Measurements from ENCODE around the gene INPP5D. TPM values are rescaled to one million over a fixed set of nuclear protein-coding genes. Genes with fewer than 3 reads are reported as not detected.

INPP5D gene
- total and polyA plus RNA-seq, 2 of the 13 experiments (the other 11 are each of a cell fraction or from before 2014, with no cell fraction given), result 16.7 to 18.0 TPM

- TF ChIP-seq ZNF350 (CRISPR knock-in tag; IDR thresholded peaks at IDR 0.05; ENCODE audit: borderline replicate concordance, low read depth), result peak; percentile 86; the same call in 1 of the 2 replicates
- no peak for TF ChIP-seq CSRNP2 (CRISPR knock-in tag; conservative IDR thresholded peaks at IDR 0.05; ENCODE audit: low read depth)
- TF ChIP-seq ZNF326 (CRISPR knock-in tag; IDR thresholded peaks at IDR 0.05; ENCODE audit: borderline replicate concordance), result no peak
- TF ChIP-seq MXI1 (IDR thresholded peaks at IDR 0.05; ENCODE audit: borderline replicate concordance, low read depth, low read length), result peak; percentile 82; the same call in 1 of the 3 replicates
- no peak for TF ChIP-seq ZFP62 (CRISPR knock-in tag; IDR thresholded peaks at IDR 0.05)
- TF ChIP-seq NR3C1 (CRISPR knock-in tag; IDR thresholded peaks at IDR 0.05), result no peak
- no peak for TF ChIP-seq CEBPZ (IDR thresholded peaks at IDR 0.05; ENCODE audit: low read length)
- TF ChIP-seq ZBTB20 (CRISPR knock-in tag; IDR thresholded peaks at IDR 0.05; ENCODE audit: borderline replicate concordance, low read depth), result peak; percentile 80; the same call in 1 of the 2 replicates
- no peak for TF ChIP-seq ZNF468 (CRISPR knock-in tag; IDR thresholded peaks at IDR 0.05)
- peak; percentile 41; the same call in 1 of the 2 replicates for TF ChIP-seq HMG20A (CRISPR knock-in tag; IDR thresholded peaks at IDR 0.05; ENCODE audit: borderline replicate concordance)
- TF ChIP-seq MLLT10 (CRISPR knock-in tag; IDR thresholded peaks at IDR 0.05), result no peak
- no peak for TF ChIP-seq ZNF773 (CRISPR knock-in tag; IDR thresholded peaks at IDR 0.05; ENCODE audit: borderline replicate concordance)
- TF ChIP-seq KDM6A (CRISPR knock-in tag; IDR thresholded peaks at IDR 0.05; ENCODE audit: low read depth), result peak; percentile 55; the same call in 1 of the 2 replicates
- no peak for TF ChIP-seq ZBTB46 (CRISPR knock-in tag; IDR thresholded peaks at IDR 0.05; ENCODE audit: borderline replicate concordance)
- peak; percentile 78; the same call in 1 of the 2 replicates for TF ChIP-seq ERF (CRISPR knock-in tag; IDR thresholded peaks at IDR 0.05)
- TF ChIP-seq REST (IDR thresholded peaks at IDR 0.05; ENCODE audit: borderline replicate concordance in 1 of 2, low read depth in 1 of 2, low read length in 2 of 2), result peak in 1 of 2 experiments; percentile 58; a peak in 1 of 4 replicates
Measured at GRCh38 chr2:233061591-233062450, 1.7 kb downstream of the INPP5D start (continued).
